Measurements from ENCODE around the gene QSOX1. TPM values are rescaled to one million over a fixed set of nuclear protein-coding genes. Genes with fewer than 3 reads are reported as not detected.

The QSOX1 gene
- total and polyA plus RNA-seq, 2 of the 4 experiments (the other 2 are of a cell fraction) = 102 to 791 TPM

DNA sequence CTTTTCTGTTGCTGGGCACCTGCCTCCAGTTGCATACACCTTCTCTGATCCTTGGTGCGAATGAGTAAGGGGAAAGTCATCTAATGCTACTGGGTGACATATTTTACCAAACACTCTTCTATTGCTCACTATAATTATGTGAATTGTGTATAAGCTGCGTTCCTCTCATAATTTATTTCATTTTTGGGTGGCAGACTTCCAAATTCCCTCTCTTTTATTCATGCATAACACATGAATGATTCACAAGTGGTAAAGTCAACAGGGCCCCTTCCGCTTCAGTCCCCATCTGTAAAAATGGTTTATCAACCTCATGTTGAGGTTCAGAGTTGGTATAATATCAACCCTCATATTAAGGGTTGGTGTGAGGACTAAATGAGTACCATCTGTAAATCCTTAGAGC, 3.2 kb upstream of the QSOX1 start:
- no CpG with 5 or more reads among the region's 3 CpGs for WGBS, 2 experiments (ENCODE audit: extremely low coverage in 2 of 2, insufficient read length in 1 of 2)
- dilution Hi-C loops (cut with HindIII; ENCODE audit: low sequenced_read_pairs, unreplicated experiment) (loop anchor here (25.0 kb wide), 1 partner anchor 114 kb away; no protein-coding TSS in a partner anchor), in situ Hi-C loops (cut with MboI; ENCODE audit: low sequenced_read_pairs) (loop anchor here (25.0 kb wide), 1 partner anchor 439 kb away; no protein-coding TSS in a partner anchor)

More for the DNA sequence above, 3.2 kb upstream of the QSOX1 start:
- Histone ChIP-seq H2AK5ac (ENCODE audit: low read depth, low read length) (peak overlapping the region; percentile 95), H4K91ac (ENCODE audit: insufficient read depth, low read depth, low read length) (peak overlapping the region; percentile 98), H3K4me3 (ENCODE audit: insufficient read depth, low read depth, low read length) (no peak overlapping the region), H3K56ac (ENCODE audit: extremely low read depth, insufficient read depth, low read length) (peak overlapping the region; percentile 71), H3K18ac (ENCODE audit: low read depth, low read length) (peak overlapping the region; percentile 96), H2BK20ac (ENCODE audit: low read depth, low read length) (peak overlapping the region; percentile 98), H3K14ac (replicated peaks; ENCODE audit: low read depth, low read length) (peak overlapping the region; percentile 97), H3K4ac (ENCODE audit: low read depth, low read length) (peak overlapping the region; percentile 96), H3K23ac (ENCODE audit: low read depth, low read length) (peak overlapping the region; percentile 57), H4K8ac (ENCODE audit: low read depth in 2 of 2, low read length in 2 of 2) (peak overlapping the region; percentile 40 to 99; a peak in 3 of 4 replicates), H3K4me2 (ENCODE audit: low read depth, low read length) (peak overlapping the region; percentile 56; the same call in 1 of the 2 replicates), H2AFZ (replicated peaks; ENCODE audit: low read length, poor library complexity) (peak overlapping the region; percentile 50), H3K9ac (ENCODE audit: low read depth, low read length) (no peak overlapping the region), H2BK15ac (ENCODE audit: low read depth, low read length) (peak overlapping the region; percentile 90), H2BK5ac (ENCODE audit: low read depth, low read length, poor library complexity, severe bottlenecking) (peak overlapping the region; percentile 97), H3K9me1 (ENCODE audit: insufficient read depth, low read length) (peaks cover 20% of the 10 kb centered on the region), H2BK120ac (ENCODE audit: low read depth, low read length) (peak overlapping the region; percentile 98), H3K4me1 (ENCODE audit: control insufficient read depth, insufficient read depth, low read length) (peaks cover 27% of the 10 kb centered on the region), H4K20me1 (ENCODE audit: insufficient read depth, low read length) (peaks cover 17% of the 10 kb centered on the region), H2AK9ac (replicated peaks; ENCODE audit: low read depth, low read length, poor library complexity) (peak overlapping the region; percentile 21), H3K79me1 (ENCODE audit: low read depth in 1 of 2, low read length in 2 of 2) (peaks cover 15 to 37% of the 10 kb centered on the region in 2 experiments), H3K9me3 (ENCODE audit: control insufficient read depth, insufficient read depth, low read length) (no peaks in the 10 kb centered on the region), H3K27ac (ENCODE audit: insufficient read depth, low read length) (peak overlapping the region; percentile 92), H3K27me3 (ENCODE audit: control insufficient read depth, insufficient read depth, low read length) (no peaks in the 10 kb centered on the region), H4K5ac (ENCODE audit: low read depth, low read length) (peak overlapping the region; percentile 94), H3K36me3 (ENCODE audit: control insufficient read depth, insufficient read depth, low read length) (peaks cover 6% of the 10 kb centered on the region)
- DNase-seq (peak; percentile 95), ATAC-seq (ENCODE audit: low read depth) (peak; percentile 10)
- BruUV-seq (replicated peaks) = no TSS peak
- peak; percentile 76; the same call in 1 of the 2 replicates for TF ChIP-seq FOS (IDR thresholded peaks at IDR 0.05; ENCODE audit: low read depth, low read length)
- TF ChIP-seq RAD21 (IDR thresholded peaks at IDR 0.05; ENCODE audit: low read length) = no peak
- TF ChIP-seq RCOR1 (IDR thresholded peaks at IDR 0.05; ENCODE audit: insufficient replicate concordance, low read length) = peak; percentile 79
- TF ChIP-seq CEBPB (IDR thresholded peaks at IDR 0.05; ENCODE audit: low read depth, low read length) = peak; percentile 49; the same call in 1 of the 2 replicates
- POLR2A ChIA-PET (ENCODE audit: unreplicated experiment) = no interaction called here
- intact Hi-C loops (cut with micrococcal nuclease) = loop anchor here (1.0 to 10.0 kb wide), 2 partner anchors 53 to 447 kb away; no protein-coding TSS in a partner anchor
- CTCF ChIA-PET = no interaction called here
